SK-N-SH (cell line): Measurements from ENCODE around the gene ZNF503. TPM values are rescaled to one million over a fixed set of nuclear protein-coding genes. Genes with fewer than 3 reads are reported as not detected.

Experiments
- CTCF ChIA-PET: fragments of 300-600, 350-600 bp; formaldehyde crosslinking; extraction: SDS; loops from one replicate; lab custom pipeline; 2021; lab: Yijun Ruan, JAX
- POLR2A ChIA-PET: fragments of 350-600 bp; sonication (Branson Sonifier 250); formaldehyde crosslinking; extraction: SDS; loops from one replicate; lab custom pipeline; 2020; ENCODE audit warnings: antibody characterized with exemption, inconsistent platforms; lab: Yijun Ruan, JAX
- DNase-seq: peaks from one replicate; pipeline ENCODE4 v3.0.0; 2012
- H2AFZ ChIP-seq: fragments of 200-600 bp; sonication (generic); 2 replicates; pipeline ENCODE4 v1.8.1; 2016; ENCODE audit warnings: antibody characterized with exemption, mild to moderate bottlenecking, low read depth
- H3F3A ChIP-seq: fragments of 200-600 bp; sonication (generic); replicated peaks from 2 replicates; pipeline ENCODE3; 2016; ENCODE audit warnings: antibody characterized with exemption, mild to moderate bottlenecking; ENCODE audit not compliant: insufficient read depth
- H3K27ac ChIP-seq, 2 experiments: fragments of 200-500 bp in 1 of 2; fragments of 200-600 bp in 1 of 2; sonication (Bioruptor generic) in 1 of 2; sonication (generic), shearing (Covaris generic) in 1 of 2; 2 replicates each; pipeline versions ENCODE4 v1.5.1 to v1.6.1; 2014 to 2016; ENCODE audit warnings: low read depth in 2 of 2, inconsistent platforms in 1 of 2, low read length in 1 of 2, mild to moderate bottlenecking in 1 of 2, mixed read lengths in 1 of 2
- H3K27me3 ChIP-seq: fragments of 200-600 bp; sonication (generic), shearing (Covaris generic); 2 replicates; pipeline ENCODE4 v1.6.1; 2016; ENCODE audit warnings: mixed run types; ENCODE audit not compliant: insufficient read depth
- H3K36me3 ChIP-seq, 2 experiments: fragments of 200-500 bp in 1 of 2; fragments of 200-600 bp in 1 of 2; sonication (Bioruptor generic) in 1 of 2; sonication (generic) in 1 of 2; replicated peaks in 1 of 2; 2 replicates each; pipeline versions ENCODE3 to v1.5.1; 2014 to 2016; ENCODE audit warnings: low read length in 1 of 2, mild to moderate bottlenecking in 1 of 2; ENCODE audit not compliant: insufficient read depth in 2 of 2, control insufficient read depth in 1 of 2
- H3K4me1 ChIP-seq, 2 experiments: fragments of 200-500 bp in 1 of 2; fragments of 200-600 bp in 1 of 2; sonication (Bioruptor generic) in 1 of 2; sonication (generic), shearing (Covaris generic) in 1 of 2; 2 replicates each; pipeline versions ENCODE4 v1.5.1 to v1.6.1; 2014 to 2016; ENCODE audit warnings: low read depth in 1 of 2, low read length in 1 of 2, mixed run types in 1 of 2; ENCODE audit not compliant: insufficient read depth in 2 of 2, control insufficient read depth in 1 of 2
- H3K4me2 ChIP-seq: fragments of 200-600 bp; sonication (generic), shearing (Covaris generic); 2 replicates; pipeline ENCODE4 v1.6.1; 2017; ENCODE audit warnings: mixed run types
- H3K4me3 ChIP-seq, 2 experiments: fragments of 200-500 bp in 1 of 2; fragments of 200-600 bp in 1 of 2; sonication (Bioruptor generic) in 1 of 2; sonication (generic), shearing (Covaris generic) in 1 of 2; 2 replicates each; pipeline versions ENCODE4 v1.5.1 to v1.8.1; 2014 to 2016; ENCODE audit warnings: low read depth in 2 of 2, inconsistent platforms in 1 of 2, low read length in 1 of 2, mild to moderate bottlenecking in 1 of 2, mixed read lengths in 1 of 2, moderate library complexity in 1 of 2
- H3K79me2 ChIP-seq: fragments of 200-600 bp; sonication (generic); 2 replicates; pipeline ENCODE4 v1.8.1; 2017; ENCODE audit warnings: mild to moderate bottlenecking; ENCODE audit not compliant: insufficient read depth
- H3K9ac ChIP-seq: fragments of 200-600 bp; sonication (generic); 2 replicates; pipeline ENCODE4 v1.6.1; 2017; ENCODE audit warnings: mixed run types
- H3K9me2 ChIP-seq: fragments of 200-600 bp; sonication (generic); 2 replicates; pipeline ENCODE4 v1.6.1; 2017; ENCODE audit warnings: mixed run types
- H3K9me3 ChIP-seq: fragments of 200-600 bp; sonication (generic); 2 replicates; pipeline ENCODE4 v1.6.1; 2017; ENCODE audit warnings: mixed run types, mild to moderate bottlenecking, moderate library complexity
- H4K20me1 ChIP-seq: fragments of 200-600 bp; sonication (generic); 2 replicates; pipeline ENCODE4 v1.6.1; 2017; ENCODE audit warnings: mild to moderate bottlenecking, mixed run types; ENCODE audit not compliant: insufficient read depth
- CTCF ChIP-seq: fragments of 200-600 bp; sonication (generic); IDR thresholded peaks from 2 replicates; pipeline ENCODE4 v1.6.1; 2017; ENCODE audit warnings: antibody characterized with exemption, mild to moderate bottlenecking, moderate library complexity
- EZH2phosphoT487 ChIP-seq: fragments of 200-600 bp; sonication (generic); IDR thresholded peaks from 2 replicates; pipeline ENCODE4 v1.6.1; 2017; ENCODE audit warnings: low read depth, mixed run types, mild to moderate bottlenecking, antibody characterized with exemption, moderate library complexity, borderline replicate concordance
- JUND ChIP-seq: IDR thresholded peaks from 2 replicates; pipeline ENCODE4 v1.4.0; 2012
- MEF2A ChIP-seq: IDR thresholded peaks from 2 replicates; pipeline ENCODE4 v1.4.0; 2012; ENCODE audit warnings: low read depth, borderline replicate concordance
- POLR2AphosphoS5 ChIP-seq: IDR thresholded peaks from 2 replicates; pipeline ENCODE4 v1.6.1; 2012; ENCODE audit warnings: low read depth, low read length
- RAD21 ChIP-seq: IDR thresholded peaks from 2 replicates; pipeline ENCODE4 v1.6.1; 2012; ENCODE audit warnings: mild to moderate bottlenecking, low read length
- RFX5 ChIP-seq: IDR thresholded peaks from 2 replicates; pipeline ENCODE4 v1.6.1; 2012; ENCODE audit warnings: mild to moderate bottlenecking, improper control_type of control experiment, low read length
- SIN3A ChIP-seq: IDR thresholded peaks from 2 replicates; pipeline ENCODE4 v1.6.1; 2012; ENCODE audit warnings: low read depth, mild to moderate bottlenecking, low read length, moderate library complexity, borderline replicate concordance
- TAF1 ChIP-seq: IDR thresholded peaks from 2 replicates; pipeline ENCODE4 v1.6.1; 2012; ENCODE audit warnings: low read depth, mild to moderate bottlenecking, low read length, moderate library complexity, borderline replicate concordance
- TEAD4 ChIP-seq: IDR thresholded peaks from 2 replicates; pipeline ENCODE4 v1.4.0; 2012; ENCODE audit warnings: mild to moderate bottlenecking, borderline replicate concordance; ENCODE audit not compliant: insufficient read depth
- WGBS: methylation state at CpG from one replicate; pipeline ENCODE4 v1.1.6; 2017; ENCODE audit warnings: low lambda C conversion rate; 5-methylcytosine and 5-hydroxymethylcytosine counted together
- polyA plus RNA-seq, 3 experiments: library from polyadenylated mRNA; depleted of rRNA; stranded (reverse); fragments of >200 nt; gene quantifications; 2 replicates each; pipeline ENCODE4 v1.2.3, GENCODE V29; 2012
- TF ChIP-seq, protein P1 (sequence below): IDR thresholded peaks from 2 replicates; pipeline ENCODE4; 2012
- TF ChIP-seq, protein P2 (sequence below): IDR thresholded peaks from 2 replicates; pipeline ENCODE4 v1.4.0; 2012; ENCODE audit warnings: low read depth

The ZNF503 gene
- polyA plus RNA-seq, 1 of the 3 experiments (the other 2 are of a cell fraction) = 5.9 TPM

- Histone ChIP-seq H3K36me3 (peaks cover under 1 to 12% of the 10 kb centered on the region in 2 experiments), H3K4me3 (peak overlapping the region; percentile 82 to 96)
These were observed 2.6 kb upstream of the ZNF503 start for GRCh38 chr10:75403939-75404814.

GRCh38 chr10:75403144-75403938, 1.8 kb upstream of the ZNF503 start:
- peak overlapping the region; percentile 87 for H2AFZ ChIP-seq
- no peaks in the 10 kb centered on the region for H3K9me2 ChIP-seq
- peaks cover 6 to 20% of the 10 kb centered on the region in 2 experiments for H3K36me3 ChIP-seq
- peak overlapping the region; percentile 82 to 96 for H3K4me3 ChIP-seq
- WGBS = 2% methylated on average over 32 of the region's 56 CpGs
- TF ChIP-seq, protein P1, sequence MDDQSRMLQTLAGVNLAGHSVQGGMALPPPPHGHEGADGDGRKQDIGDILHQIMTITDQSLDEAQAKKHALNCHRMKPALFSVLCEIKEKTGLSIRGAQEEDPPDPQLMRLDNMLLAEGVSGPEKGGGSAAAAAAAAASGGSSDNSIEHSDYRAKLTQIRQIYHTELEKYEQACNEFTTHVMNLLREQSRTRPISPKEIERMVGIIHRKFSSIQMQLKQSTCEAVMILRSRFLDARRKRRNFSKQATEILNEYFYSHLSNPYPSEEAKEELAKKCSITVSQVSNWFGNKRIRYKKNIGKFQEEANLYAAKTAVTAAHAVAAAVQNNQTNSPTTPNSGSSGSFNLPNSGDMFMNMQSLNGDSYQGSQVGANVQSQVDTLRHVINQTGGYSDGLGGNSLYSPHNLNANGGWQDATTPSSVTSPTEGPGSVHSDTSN = peak; percentile 54
- no peak for TF ChIP-seq EZH2phosphoT487
- TF ChIP-seq POLR2AphosphoS5 = 0 out of 2 replicates have a peak, but pooled peaks have one; percentile 12
- peak; percentile 7; the same call in 1 of the 2 replicates for TF ChIP-seq TAF1
- TF ChIP-seq RAD21 = 0 out of 2 replicates have a peak, but pooled peaks have one; percentile 6
- TF ChIP-seq SIN3A = peak; percentile 16; the same call in 1 of the 2 replicates
- peak overlapping the region; percentile 88 for H3K9ac ChIP-seq
- no peaks in the 10 kb centered on the region for H3K27me3 ChIP-seq
- peak overlapping the region; percentile 93 to 98; a peak in 3 of 4 replicates for H3K27ac ChIP-seq
- POLR2A ChIA-PET = interaction anchor here (1.1 kb wide), 1 partner anchor 1687 kb away, joined by 3 read pairs; no protein-coding TSS in a partner anchor
- H3F3A ChIP-seq = peaks cover 12% of the 10 kb centered on the region
- no peaks in the 10 kb centered on the region for H3K9me3 ChIP-seq
- CTCF ChIA-PET = interaction anchor here (1.4 to 1.9 kb wide), 4 partner anchors 29 to 900 kb away, joined by 3 to 6 read pairs (median 3); partner anchors contain the start of gene LRMDA
- DNase-seq = peak; percentile 71
- peaks cover 21% of the 10 kb centered on the region for H4K20me1 ChIP-seq
- peaks cover 0 to 20% of the 10 kb centered on the region in 2 experiments; a peak in 1 of 4 replicates for H3K4me1 ChIP-seq
- peak overlapping the region; percentile 93 for H3K4me2 ChIP-seq
- peaks cover 47% of the 10 kb centered on the region for H3K79me2 ChIP-seq

More at GRCh38 chr10:75403939-75404814, 2.6 kb upstream of the ZNF503 start:
- POLR2A ChIA-PET = interaction anchor here (1.1 kb wide), 1 partner anchor 1687 kb away, joined by 3 read pairs; no protein-coding TSS in a partner anchor
- peak; percentile 89 for TF ChIP-seq RFX5
- peak; percentile 16; the same call in 1 of the 2 replicates for TF ChIP-seq CTCF
- TF ChIP-seq, protein P2, sequence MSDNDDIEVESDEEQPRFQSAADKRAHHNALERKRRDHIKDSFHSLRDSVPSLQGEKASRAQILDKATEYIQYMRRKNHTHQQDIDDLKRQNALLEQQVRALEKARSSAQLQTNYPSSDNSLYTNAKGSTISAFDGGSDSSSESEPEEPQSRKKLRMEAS = peak; percentile 30; the same call in 1 of the 2 replicates
- no peak for TF ChIP-seq JUND
- no peak for TF ChIP-seq TEAD4
- 0 out of 2 replicates have a peak, but pooled peaks have one; percentile 2 for TF ChIP-seq POLR2AphosphoS5
- TF ChIP-seq MEF2A = no peak
- TF ChIP-seq, all 33 proteins: peak for 4
- Histone ChIP-seq H3K9me3 (no peaks in the 10 kb centered on the region), H3K9ac (peak overlapping the region; percentile 88; the same call in 1 of the 2 replicates), H3F3A (peaks cover 12% of the 10 kb centered on the region), H3K79me2 (peaks cover 39% of the 10 kb centered on the region), H3K4me2 (peak overlapping the region; percentile 93), H3K27me3 (no peaks in the 10 kb centered on the region), H3K4me1 (peaks cover 0 to 17% of the 10 kb centered on the region in 2 experiments; a peak in 1 of 4 replicates), H3K27ac (peak overlapping the region; percentile 93 to 98; a peak in 3 of 4 replicates), H4K20me1 (peaks cover 13% of the 10 kb centered on the region), H2AFZ (peak overlapping the region; percentile 87; the same call in 1 of the 2 replicates), H3K9me2 (no peaks in the 10 kb centered on the region)
- DNase-seq = peak; percentile 68
- WGBS = 21% methylated on average over 36 of the region's 58 CpGs
- CTCF ChIA-PET = interaction anchor here (1.0 to 1.9 kb wide), 5 partner anchors 28 to 1498 kb away, joined by 3 to 6 read pairs (median 3); partner anchors contain the start of gene LRMDA
